ENCODE measurements around the gene OR2T8. TPM values are rescaled to one million over a fixed set of nuclear protein-coding genes. Genes with fewer than 3 reads are reported as not detected.

OR2T8 gene
- total and polyA plus RNA-seq, 2 donors (not counting 1 experiment from before 2014, with no cell fraction given): 0.09 TPM; not detected in 1

GRCh38 chr1:247961791-247962190 is 41.7 kb downstream of the OR2T8 start:
- H4K20me1 ChIP-seq (ENCODE audit: control insufficient read depth, extremely low read depth, insufficient read depth, low read length): no peaks in the 10 kb centered on the region
- no peak overlapping the region for H3K9ac ChIP-seq (ENCODE audit: insufficient read depth, low read length)
- no peaks in the 10 kb centered on the region for H3K9me3 ChIP-seq (ENCODE audit: control insufficient read depth, insufficient read depth, low read depth, low read length)
- no peak overlapping the region for H3K4me2 ChIP-seq (ENCODE audit: extremely low read depth, insufficient read depth, low read length)
- H3K4me1 ChIP-seq (ENCODE audit: control insufficient read depth, extremely low read depth, insufficient read depth, low read length): no peaks in the 10 kb centered on the region
- no peaks in the 10 kb centered on the region for H3K36me3 ChIP-seq (ENCODE audit: control insufficient read depth, insufficient read depth, low read length)
- H3K4me3 ChIP-seq (replicated peaks in 1 of 4; ENCODE audit: control extremely low read depth in 1 of 4, insufficient read depth in 1 of 4, low read depth in 3 of 4, low read length in 4 of 4): no peak overlapping the region
- no peak for DNase-seq (ENCODE audit: low read depth in 2 of 2)
- no peak overlapping the region for H3K27ac ChIP-seq (ENCODE audit: insufficient read depth, low read length)
- no peak overlapping the region for H2AFZ ChIP-seq (ENCODE audit: low read length)
- no peaks in the 10 kb centered on the region for H3K79me2 ChIP-seq (ENCODE audit: control insufficient read depth, insufficient read depth, low read length)
- TF ChIP-seq CTCF (conservative IDR thresholded peaks at IDR 0.05 in 1 of 2, IDR thresholded peaks at IDR 0.05 in 1 of 2; ENCODE audit: low read depth in 1 of 2, low read length in 2 of 2) (no peak), EZH2 (IDR thresholded peaks at IDR 0.05; ENCODE audit: low read length, missing control alignments) (no peak)
- H3K27me3 ChIP-seq (ENCODE audit: control insufficient read depth, insufficient read depth, low read length): no peaks in the 10 kb centered on the region

GRCh38 chr1:247962911-247963588 is 43.0 kb downstream of the OR2T8 start:
- Histone ChIP-seq H3K36me3 (ENCODE audit: control insufficient read depth, insufficient read depth, low read length) (no peaks in the 10 kb centered on the region), H3K9me3 (ENCODE audit: control insufficient read depth, insufficient read depth, low read depth, low read length) (no peaks in the 10 kb centered on the region), H3K79me2 (ENCODE audit: control insufficient read depth, insufficient read depth, low read length) (no peaks in the 10 kb centered on the region), H3K27ac (ENCODE audit: insufficient read depth, low read length) (no peak overlapping the region), H3K4me1 (ENCODE audit: control insufficient read depth, extremely low read depth, insufficient read depth, low read length) (no peaks in the 10 kb centered on the region), H3K27me3 (ENCODE audit: control insufficient read depth, insufficient read depth, low read length) (no peaks in the 10 kb centered on the region), H3K4me3 (replicated peaks in 1 of 4; ENCODE audit: control extremely low read depth in 1 of 4, insufficient read depth in 1 of 4, low read depth in 3 of 4, low read length in 4 of 4) (no peak overlapping the region), H4K20me1 (ENCODE audit: control insufficient read depth, extremely low read depth, insufficient read depth, low read length) (no peaks in the 10 kb centered on the region), H2AFZ (ENCODE audit: low read length) (no peak overlapping the region), H3K4me2 (ENCODE audit: extremely low read depth, insufficient read depth, low read length) (no peak overlapping the region), H3K9ac (ENCODE audit: insufficient read depth, low read length) (no peak overlapping the region)
- DNase-seq (ENCODE audit: low read depth in 2 of 2): no peak
- TF ChIP-seq EZH2 (IDR thresholded peaks at IDR 0.05; ENCODE audit: low read length, missing control alignments) (no peak), CTCF (conservative IDR thresholded peaks at IDR 0.05 in 1 of 2, IDR thresholded peaks at IDR 0.05 in 1 of 2; ENCODE audit: low read depth in 1 of 2, low read length in 2 of 2) (no peak)

DNA sequence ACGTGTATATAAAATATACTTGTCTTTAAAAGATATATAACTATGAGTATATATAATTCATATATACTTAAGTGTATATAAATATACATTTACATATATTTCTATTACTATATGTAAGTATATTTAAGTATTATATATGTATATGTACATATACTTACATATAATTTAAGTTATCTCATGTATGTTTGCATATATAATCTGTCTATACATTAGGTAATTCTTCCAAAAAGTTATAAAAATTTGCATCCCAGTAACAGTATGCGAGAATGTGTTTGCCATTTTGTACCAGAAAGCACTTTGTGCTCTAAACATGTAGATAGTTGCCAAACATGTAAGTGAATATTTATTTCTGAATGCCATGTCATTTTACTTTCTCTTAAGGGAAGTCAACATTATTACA is 44.9 kb downstream of the OR2T8 start, which contains the start of gene OR2AK2:
Gene OR2AK2, plus strand, starts transcription at position 301 of the 400 bp plus-strand sequence. CDS start 144 bp downstream, outside the sequence.
- no peaks in the 10 kb centered on the region for H3K36me3 ChIP-seq (ENCODE audit: control insufficient read depth, insufficient read depth, low read length)
- H3K4me2 ChIP-seq (ENCODE audit: extremely low read depth, insufficient read depth, low read length): no peak within 1 kb of the TSS
- no peaks in the 10 kb centered on the region for H3K4me1 ChIP-seq (ENCODE audit: control insufficient read depth, extremely low read depth, insufficient read depth, low read length)
- H4K20me1 ChIP-seq (ENCODE audit: control insufficient read depth, extremely low read depth, insufficient read depth, low read length): no peaks in the 10 kb centered on the region
- H3K9me3 ChIP-seq (ENCODE audit: control insufficient read depth, insufficient read depth, low read depth, low read length): no peaks in the 10 kb centered on the region
- no peaks in the 10 kb centered on the region for H3K27me3 ChIP-seq (ENCODE audit: control insufficient read depth, insufficient read depth, low read length)
- DNase-seq (ENCODE audit: low read depth in 2 of 2): no peak
- TF ChIP-seq CTCF (conservative IDR thresholded peaks at IDR 0.05 in 1 of 2, IDR thresholded peaks at IDR 0.05 in 1 of 2; ENCODE audit: low read depth in 1 of 2, low read length in 2 of 2): no peak
- no peak for TF ChIP-seq EZH2 (IDR thresholded peaks at IDR 0.05; ENCODE audit: low read length, missing control alignments)
- H3K79me2 ChIP-seq (ENCODE audit: control insufficient read depth, insufficient read depth, low read length): no peaks in the 10 kb centered on the region
- H3K27ac ChIP-seq (ENCODE audit: insufficient read depth, low read length): no peak within 1 kb of the TSS
- no peak within 1 kb of the TSS for H3K4me3 ChIP-seq (replicated peaks in 1 of 4; ENCODE audit: control extremely low read depth in 1 of 4, insufficient read depth in 1 of 4, low read depth in 3 of 4, low read length in 4 of 4)
- H3K9ac ChIP-seq (ENCODE audit: insufficient read depth, low read length): no peak within 1 kb of the TSS
- H2AFZ ChIP-seq (ENCODE audit: low read length): no peak within 1 kb of the TSS

Measured in fibroblast of lung (primary cell).